Measurements from ENCODE around the gene CLEC16A.
A peak's percentile ranks its signal among the peaks of the same experiment; 100 is the strongest.

The CLEC16A gene

DNA sequence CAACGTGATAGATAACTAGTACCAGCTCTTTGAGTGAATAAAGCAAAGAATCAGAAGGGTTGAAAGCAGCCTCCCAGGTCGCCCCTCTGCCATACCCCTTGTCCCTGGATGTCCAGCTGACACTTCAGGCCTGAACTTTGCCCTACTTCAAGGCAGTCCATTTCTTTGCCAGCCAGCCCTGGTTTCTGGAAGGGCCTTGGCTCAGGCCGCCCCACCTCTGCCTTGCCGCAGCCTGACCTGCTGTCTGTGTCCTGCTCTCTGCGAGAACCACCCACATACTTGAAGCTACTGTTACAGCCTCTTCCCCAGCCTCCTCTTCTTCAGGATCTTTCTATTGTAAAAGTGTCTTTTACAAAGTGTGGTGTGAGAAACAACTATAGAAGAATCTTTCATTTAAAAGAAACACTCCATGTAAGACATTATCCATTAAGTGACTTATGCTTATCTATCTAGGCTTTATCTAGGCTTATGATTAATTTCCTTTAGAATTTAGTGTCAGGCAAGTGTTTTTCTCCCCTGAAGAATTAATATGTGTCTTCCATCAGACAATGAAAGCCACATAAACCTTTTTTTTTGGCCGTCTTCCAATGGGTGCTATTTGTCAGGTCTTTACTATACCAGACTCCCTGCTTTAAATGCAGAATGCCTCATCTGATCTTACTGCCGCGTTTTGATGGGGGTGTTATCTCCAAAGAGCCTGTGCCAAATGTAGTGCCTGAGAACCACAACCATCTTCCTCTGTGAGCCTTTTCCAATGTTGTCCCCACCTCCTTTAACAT lies 177.7 kb downstream of the CLEC16A start:
- Histone ChIP-seq H3K27ac (peak overlapping the region in 1 of 2 donors; percentile 48), H3K4me3 (no peak overlapping the region), H3K9me3 (no peaks in the 10 kb centered on the region), H3K4me1 (peaks cover 0 to 55% (median 27%) of the 10 kb centered on the region in 4 donors), H3K36me3 (peaks cover 7 to 39% (median 11%) of the 10 kb centered on the region in 3 donors), H3K27me3 (no peaks in the 10 kb centered on the region)
- intact Hi-C loops (cut with DNase I; ENCODE audit: low total_unique reads): no loop called here
- TF ChIP-seq, protein P1, sequence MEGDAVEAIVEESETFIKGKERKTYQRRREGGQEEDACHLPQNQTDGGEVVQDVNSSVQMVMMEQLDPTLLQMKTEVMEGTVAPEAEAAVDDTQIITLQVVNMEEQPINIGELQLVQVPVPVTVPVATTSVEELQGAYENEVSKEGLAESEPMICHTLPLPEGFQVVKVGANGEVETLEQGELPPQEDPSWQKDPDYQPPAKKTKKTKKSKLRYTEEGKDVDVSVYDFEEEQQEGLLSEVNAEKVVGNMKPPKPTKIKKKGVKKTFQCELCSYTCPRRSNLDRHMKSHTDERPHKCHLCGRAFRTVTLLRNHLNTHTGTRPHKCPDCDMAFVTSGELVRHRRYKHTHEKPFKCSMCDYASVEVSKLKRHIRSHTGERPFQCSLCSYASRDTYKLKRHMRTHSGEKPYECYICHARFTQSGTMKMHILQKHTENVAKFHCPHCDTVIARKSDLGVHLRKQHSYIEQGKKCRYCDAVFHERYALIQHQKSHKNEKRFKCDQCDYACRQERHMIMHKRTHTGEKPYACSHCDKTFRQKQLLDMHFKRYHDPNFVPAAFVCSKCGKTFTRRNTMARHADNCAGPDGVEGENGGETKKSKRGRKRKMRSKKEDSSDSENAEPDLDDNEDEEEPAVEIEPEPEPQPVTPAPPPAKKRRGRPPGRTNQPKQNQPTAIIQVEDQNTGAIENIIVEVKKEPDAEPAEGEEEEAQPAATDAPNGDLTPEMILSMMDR (IDR thresholded peaks at IDR 0.05): no peak
- peak in 1 of 2 donors; percentile 53 for DNase-seq

DNA sequence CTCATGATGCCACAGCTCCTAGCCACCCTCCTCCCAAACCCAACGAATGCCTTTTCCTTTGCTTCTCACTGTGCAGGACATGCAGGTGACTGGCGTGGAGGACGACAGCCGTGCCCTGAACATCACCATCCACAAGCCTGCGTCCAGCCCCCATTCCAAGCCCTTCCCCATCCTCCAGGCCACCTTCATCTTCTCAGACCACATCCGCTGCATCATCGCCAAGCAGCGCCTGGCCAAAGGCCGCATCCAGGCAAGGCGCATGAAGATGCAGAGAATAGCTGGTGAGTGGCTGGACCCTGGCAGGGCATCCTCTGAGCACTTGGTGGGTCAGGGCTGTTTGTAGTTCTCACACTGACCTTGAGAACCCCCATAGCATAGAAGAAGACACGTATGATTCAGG lies 179.3 kb downstream of the CLEC16A start:
- Histone ChIP-seq H3K4me1 (peaks cover 0 to 57% (median 30%) of the 10 kb centered on the region in 4 donors), H3K27ac (no peak overlapping the region), H3K4me3 (no peak overlapping the region), H3K36me3 (peaks cover 7 to 39% (median 11%) of the 10 kb centered on the region in 3 donors), H3K9me3 (no peaks in the 10 kb centered on the region), H3K27me3 (no peaks in the 10 kb centered on the region)
- intact Hi-C loops (cut with DNase I; ENCODE audit: low total_unique reads): no loop called here
- TF ChIP-seq, protein P1 (IDR thresholded peaks at IDR 0.05): no peak
- DNase-seq: peak in 1 of 2 donors; percentile 47

DNA sequence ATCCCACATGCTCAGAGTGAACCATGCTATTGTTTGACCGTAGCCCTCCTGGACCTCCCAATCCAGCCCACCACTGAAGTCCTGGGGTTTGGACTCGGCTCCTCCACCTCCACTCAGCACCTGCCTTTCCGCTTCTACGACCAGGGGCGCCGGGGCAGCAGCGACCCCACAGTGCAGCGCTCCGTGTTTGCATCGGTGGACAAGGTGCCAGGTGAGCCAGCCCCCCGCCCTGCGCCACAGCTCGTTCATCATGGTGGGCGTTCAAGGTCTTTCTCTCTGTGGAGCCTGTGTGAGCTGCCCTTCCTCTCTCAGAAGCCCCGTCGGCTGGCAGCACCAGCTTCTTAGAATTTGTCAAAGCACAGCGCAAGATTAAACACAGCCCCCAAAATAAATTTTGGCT lies 181.6 kb downstream of the CLEC16A start:
- Histone ChIP-seq H3K27ac (no peak overlapping the region), H3K4me3 (no peak overlapping the region), H3K27me3 (no peaks in the 10 kb centered on the region), H3K4me1 (peaks cover 0 to 54% (median 26%) of the 10 kb centered on the region in 4 donors), H3K9me3 (no peaks in the 10 kb centered on the region), H3K36me3 (peaks cover 7 to 39% (median 11%) of the 10 kb centered on the region in 3 donors)
- intact Hi-C loops (cut with DNase I; ENCODE audit: low total_unique reads): no loop called here
- peak in 1 of 2 donors; percentile 56 for DNase-seq
- TF ChIP-seq, protein P1 (IDR thresholded peaks at IDR 0.05): no peak

DNA sequence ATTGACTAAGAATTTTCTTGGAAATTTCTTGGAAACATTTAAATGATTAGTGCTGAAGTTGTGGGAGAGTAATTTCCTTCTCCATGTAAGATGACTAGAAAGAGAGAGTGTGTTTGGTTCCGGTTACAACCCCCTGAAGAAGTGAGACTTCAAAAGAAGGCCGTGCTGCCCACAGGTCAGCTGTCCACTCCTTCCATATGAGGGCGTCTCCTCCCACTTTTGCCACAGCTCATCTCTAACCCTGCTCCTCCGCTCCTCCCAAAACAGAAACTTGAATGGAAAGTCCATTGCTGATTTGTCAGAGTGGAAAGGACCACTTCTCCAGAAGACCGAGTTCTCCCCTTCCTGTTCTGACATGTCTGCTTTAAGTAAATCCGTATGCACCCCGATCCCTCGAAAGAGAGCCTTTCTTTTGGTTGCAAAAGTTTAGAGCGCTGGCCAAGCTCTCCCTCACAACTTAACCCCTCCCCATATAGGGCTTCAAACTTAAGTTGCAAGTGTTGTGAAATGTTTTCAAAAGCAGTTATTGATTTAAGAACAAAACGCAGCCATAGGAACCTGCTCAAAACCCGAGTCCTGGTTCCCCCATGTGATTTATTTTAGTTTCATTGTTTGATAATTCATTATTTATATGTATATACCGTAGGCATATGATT lies 182.2 kb downstream of the CLEC16A start:
- peak in 1 of 2 donors; percentile 33 for DNase-seq
- no peaks in the 10 kb centered on the region for H3K27me3 ChIP-seq
- TF ChIP-seq, protein P1 (IDR thresholded peaks at IDR 0.05): no peak
- no peak overlapping the region for H3K4me3 ChIP-seq
- no peaks in the 10 kb centered on the region for H3K9me3 ChIP-seq
- no peak overlapping the region for H3K27ac ChIP-seq
- H3K4me1 ChIP-seq: peaks cover 0 to 54% (median 23%) of the 10 kb centered on the region in 4 donors
- intact Hi-C loops (cut with DNase I; ENCODE audit: low total_unique reads): no loop called here
- H3K36me3 ChIP-seq: peaks cover 7 to 39% (median 11%) of the 10 kb centered on the region in 3 donors

DNA sequence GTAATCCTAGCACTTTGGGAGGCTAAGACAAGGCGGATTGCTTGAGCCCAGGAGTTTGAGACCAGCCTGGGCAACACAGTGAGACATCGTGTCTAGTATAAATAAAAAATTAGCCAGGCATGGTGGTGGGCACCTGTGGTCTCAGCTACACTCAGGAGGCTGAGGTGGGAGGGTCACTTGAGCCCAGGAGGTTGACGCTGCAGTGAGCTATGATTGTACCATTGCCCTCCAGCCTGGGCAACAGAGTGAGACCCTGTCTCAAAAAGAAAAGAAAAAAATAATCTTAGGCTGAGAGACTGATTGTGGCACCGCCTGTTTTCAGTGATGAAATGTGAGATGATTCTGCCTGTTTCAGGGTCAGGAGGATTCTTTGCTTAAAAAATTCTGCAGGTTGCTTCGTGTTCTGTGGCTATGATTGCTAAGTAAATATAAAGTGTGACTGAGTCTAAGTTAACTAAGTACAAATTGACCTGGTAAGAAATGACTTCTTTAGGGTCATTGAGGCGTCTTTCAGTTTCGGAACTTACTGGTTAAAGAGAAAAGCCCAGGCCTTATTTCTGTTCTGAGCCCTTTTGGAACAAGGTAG lies 183.3 kb downstream of the CLEC16A start:
- H3K4me3 ChIP-seq: no peak overlapping the region
- DNase-seq: peak in 1 of 2 donors; percentile 13

More for the DNA sequence above, 183.3 kb downstream of the CLEC16A start:
- TF ChIP-seq, protein P1 (IDR thresholded peaks at IDR 0.05): no peak
- H3K27me3 ChIP-seq: no peaks in the 10 kb centered on the region
- intact Hi-C loops (cut with DNase I; ENCODE audit: low total_unique reads): no loop called here
- peaks cover 7 to 35% (median 11%) of the 10 kb centered on the region in 3 donors for H3K36me3 ChIP-seq
- no peaks in the 10 kb centered on the region for H3K9me3 ChIP-seq
- H3K4me1 ChIP-seq: peaks cover 0 to 56% (median 24%) of the 10 kb centered on the region in 4 donors
- H3K27ac ChIP-seq: no peak overlapping the region

Data from tibial artery (tissue), 4 donors.